K562 (cell line): ENCODE results near the gene METTL25B. TPM values are rescaled to one million over a fixed set of nuclear protein-coding genes. Genes with fewer than 3 reads are reported as not detected.

Experiments
- ATF7 ChIP-seq: fragments of 450-650 bp; IDR thresholded peaks from 2 replicates; pipeline ENCODE4 v1.7.1; 2014; ENCODE audit warnings: mild to moderate bottlenecking, moderate library complexity
- BCOR ChIP-seq: fragments of 450-650 bp; IDR thresholded peaks from 2 replicates; pipeline ENCODE4 v1.6.1; 2016
- GATAD2A ChIP-seq: fragments of 450-650 bp; IDR thresholded peaks from 2 replicates; pipeline ENCODE4 v1.6.1; 2017
- HCFC1 ChIP-seq: IDR thresholded peaks from 2 replicates; pipeline ENCODE4 v1.6.1; 2012; ENCODE audit warnings: low read depth, low read length, improper control_type of control experiment
- L3MBTL2 ChIP-seq: fragments of 450-650 bp; IDR thresholded peaks from 2 replicates; pipeline ENCODE4 v1.6.1; 2016; ENCODE audit warnings: mild to moderate bottlenecking, moderate library complexity
- MIER1 ChIP-seq: fragments of 450-650 bp; IDR thresholded peaks from 2 replicates; pipeline ENCODE4 v1.6.1; 2016; ENCODE audit warnings: antibody characterized with exemption, mild to moderate bottlenecking, low read depth
- NFE2L1 ChIP-seq: fragments of 450-650 bp; IDR thresholded peaks from 2 replicates; pipeline ENCODE4 v1.6.1; 2016; ENCODE audit warnings: missing genetic modification characterization, low read depth, mild to moderate bottlenecking, missing compliant biosample characterization, moderate library complexity, borderline replicate concordance
- PHB ChIP-seq: fragments of 250-450 bp; sonication (Bioruptor Pico); IDR thresholded peaks from 2 replicates; pipeline ENCODE4 v1.5.0; 2021
- PHB2 ChIP-seq: fragments of 450-650 bp; IDR thresholded peaks from 2 replicates; pipeline ENCODE4 v1.6.1; 2017; ENCODE audit warnings: low read depth
- PHTF2 ChIP-seq: fragments of 250-450 bp; sonication (Bioruptor Pico); IDR thresholded peaks from 2 replicates; pipeline ENCODE4 v1.5.0; 2021; ENCODE audit warnings: mild to moderate bottlenecking
- SAFB2 ChIP-seq: fragments of 200-400 bp; formaldehyde crosslinking; IDR thresholded peaks from 2 replicates; pipeline ENCODE4 v1.6.1; 2018; ENCODE audit warnings: borderline replicate concordance, low read length, low read depth, moderate library complexity; ENCODE audit not compliant: severe bottlenecking
- SMAD4 ChIP-seq: fragments of 250-450 bp; sonication (Bioruptor Pico); conservative IDR thresholded peaks from 2 replicates; pipeline ENCODE4 v1.8.0; 2021; ENCODE audit warnings: inconsistent platforms, mild to moderate bottlenecking, moderate library complexity
- SMC3 ChIP-seq: conservative IDR thresholded peaks from 2 replicates; pipeline ENCODE4 v1.6.1; 2011; ENCODE audit warnings: low read depth, low read length, improper control_type of control experiment; ENCODE audit not compliant: insufficient read depth
- TRIM24 ChIP-seq, 2 experiments: fragments of 450-650 bp; IDR thresholded peaks; 2 replicates each; pipeline ENCODE4 v1.6.1; 2016
- ZC3H4 ChIP-seq: sonication (generic); formaldehyde crosslinking; IDR thresholded peaks from 2 replicates; pipeline ENCODE4 v1.9.0; 2021; ENCODE audit warnings: missing genetic modification reagents, borderline replicate concordance
- ZNF431 ChIP-seq: sonication (generic); formaldehyde crosslinking; IDR thresholded peaks from 2 replicates; pipeline ENCODE4 v1.8.0; 2022; ENCODE audit warnings: mild to moderate bottlenecking, missing genetic modification reagents
- ZNF561 ChIP-seq: fragments of 450-650 bp; formaldehyde crosslinking; conservative IDR thresholded peaks from 2 replicates; pipeline ENCODE4 v1.4.0; 2020; ENCODE audit warnings: mild to moderate bottlenecking, moderate library complexity
- ZNF695 ChIP-seq: fragments of 450-650 bp; formaldehyde crosslinking; IDR thresholded peaks from 2 replicates; pipeline ENCODE4 v1.4.0; 2020; ENCODE audit warnings: mild to moderate bottlenecking, moderate library complexity
- ZNF696 ChIP-seq: fragments of 250-450 bp; sonication (Bioruptor Pico); conservative IDR thresholded peaks from 2 replicates; pipeline ENCODE4 v1.4.0; 2020; ENCODE audit warnings: mild to moderate bottlenecking, moderate library complexity
- polyA plus RNA-seq, 8 experiments: library from polyadenylated mRNA; depleted of rRNA in 4 of 8; stranded (reverse) in 5 of 8; unstranded in 3 of 8; fragments of >200 nt; fragmentation: Nextera tagmentation in 2 of 8; fragmentation: Illumina TruSeq in 1 of 8; extraction: Ambion mirVana in 2 of 8; extraction: Trizol in 1 of 8; gene quantifications; 2 replicates each; pipeline versions ENCODE4 v1.2.1 to v1.2.3, GENCODE V29; 2011 to 2014; ENCODE audit warnings: inconsistent platforms in 1 of 8, missing spikeins in 1 of 8
- total RNA-seq, 7 experiments: library from RNA; depleted of rRNA in 6 of 7; stranded (reverse); fragments of >200 nt in 6 of 7; fragmentation: Illumina TruSeq in 2 of 7; extraction: Trizol in 2 of 7; gene quantifications; 2 replicates each; pipeline versions ENCODE4 v1.2.1 to v1.2.3, GENCODE V29; 2011 to 2021; ENCODE audit warnings: low replicate concordance in 1 of 7
- TF ChIP-seq, protein P1 (sequence below): fragments of 450-650 bp; formaldehyde crosslinking; conservative IDR thresholded peaks from 2 replicates; pipeline ENCODE4 v1.4.0; 2022; ENCODE audit warnings: mild to moderate bottlenecking, missing genetic modification characterization
- TF ChIP-seq, protein P2 (sequence below): fragments of 450-650 bp; conservative IDR thresholded peaks from 2 replicates; pipeline ENCODE4 v1.6.1; 2016; ENCODE audit warnings: missing genetic modification characterization, low read depth, mild to moderate bottlenecking, control low read depth, missing compliant biosample characterization
- TF ChIP-seq, protein P3 (sequence below): fragments of 200-800 bp; sonication (Bioruptor generic); IDR thresholded peaks from 2 replicates; pipeline ENCODE4 v1.6.1; 2016; ENCODE audit warnings: missing genetic modification characterization, missing compliant biosample characterization

Gene METTL25B
- total and polyA plus RNA-seq, 9 of the 15 experiments (the other 6 are each of a cell fraction or from before 2014, with no cell fraction given): 7.7 to 48.3 (median 33.1) TPM

DNA sequence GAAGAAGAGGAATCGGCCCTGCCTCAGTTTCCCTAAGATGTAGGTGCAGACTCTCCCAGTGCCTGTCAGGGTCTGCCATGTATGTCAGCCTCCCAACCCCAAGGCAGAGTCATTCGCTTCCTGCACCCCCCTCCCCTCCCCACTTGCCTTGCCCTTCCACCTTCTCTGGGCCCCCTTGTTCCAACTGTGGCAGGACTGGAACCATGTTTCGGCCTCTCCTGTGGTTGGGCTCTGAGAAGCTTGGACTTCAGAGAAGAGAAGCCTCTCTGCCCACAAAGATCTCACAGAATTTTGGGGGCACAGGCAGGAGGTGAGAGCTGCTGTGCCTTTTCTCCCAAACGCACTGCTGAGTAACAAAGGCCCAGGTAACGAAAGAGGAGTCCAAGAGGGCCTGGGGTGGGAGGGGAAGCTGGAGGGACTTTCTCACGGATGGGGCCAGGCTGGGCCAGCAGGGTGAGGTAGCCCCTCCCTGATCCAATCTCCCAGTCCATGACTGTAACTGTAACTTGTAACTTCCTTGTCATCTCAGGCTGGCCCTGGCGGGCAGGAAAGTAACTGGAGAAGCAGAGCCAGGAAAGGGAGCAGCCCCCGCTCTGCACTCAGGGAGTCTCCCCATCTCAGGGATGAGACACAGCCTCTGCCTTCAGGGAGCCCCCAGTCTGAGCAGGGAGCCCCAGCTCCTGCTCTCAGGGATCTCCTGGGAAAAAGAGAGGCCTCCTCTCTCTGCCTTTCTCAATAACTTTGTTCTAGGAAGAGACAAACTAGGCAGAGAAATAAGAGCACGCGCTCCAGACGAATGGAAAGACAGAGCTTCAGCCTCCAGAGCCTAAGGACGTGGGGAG, 34.2 kb upstream of the METTL25B start (continued):
- no peak for TF ChIP-seq SMC3
- TF ChIP-seq MIER1: no peak
- TF ChIP-seq, protein P1, sequence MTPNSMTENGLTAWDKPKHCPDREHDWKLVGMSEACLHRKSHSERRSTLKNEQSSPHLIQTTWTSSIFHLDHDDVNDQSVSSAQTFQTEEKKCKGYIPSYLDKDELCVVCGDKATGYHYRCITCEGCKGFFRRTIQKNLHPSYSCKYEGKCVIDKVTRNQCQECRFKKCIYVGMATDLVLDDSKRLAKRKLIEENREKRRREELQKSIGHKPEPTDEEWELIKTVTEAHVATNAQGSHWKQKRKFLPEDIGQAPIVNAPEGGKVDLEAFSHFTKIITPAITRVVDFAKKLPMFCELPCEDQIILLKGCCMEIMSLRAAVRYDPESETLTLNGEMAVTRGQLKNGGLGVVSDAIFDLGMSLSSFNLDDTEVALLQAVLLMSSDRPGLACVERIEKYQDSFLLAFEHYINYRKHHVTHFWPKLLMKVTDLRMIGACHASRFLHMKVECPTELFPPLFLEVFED: peak; percentile 65; the same call in 1 of the 2 replicates
- no peak for TF ChIP-seq ZC3H4 (CRISPR knock-in tag)
- TF ChIP-seq PHTF2 (CRISPR knock-in tag): 0 out of 2 replicates have a peak, but pooled peaks have one; percentile 64
- TF ChIP-seq ZNF696: no peak
- TF ChIP-seq BCOR: peak; percentile 83
- peak; percentile 75 for TF ChIP-seq SMAD4 (CRISPR knock-in tag)
- TF ChIP-seq ZNF561 (CRISPR knock-in tag): no peak
- TF ChIP-seq ZNF431: no peak
- no peak for TF ChIP-seq SAFB2
- TF ChIP-seq ZNF695 (CRISPR knock-in tag): no peak
- TF ChIP-seq L3MBTL2: peak; percentile 24; the same call in 1 of the 2 replicates
- TF ChIP-seq TRIM24 (IDR thresholded peaks at IDR 0.05): peak in 1 of 2 experiments; percentile 80; a peak in 2 of 4 replicates
- TF ChIP-seq, protein P2, sequence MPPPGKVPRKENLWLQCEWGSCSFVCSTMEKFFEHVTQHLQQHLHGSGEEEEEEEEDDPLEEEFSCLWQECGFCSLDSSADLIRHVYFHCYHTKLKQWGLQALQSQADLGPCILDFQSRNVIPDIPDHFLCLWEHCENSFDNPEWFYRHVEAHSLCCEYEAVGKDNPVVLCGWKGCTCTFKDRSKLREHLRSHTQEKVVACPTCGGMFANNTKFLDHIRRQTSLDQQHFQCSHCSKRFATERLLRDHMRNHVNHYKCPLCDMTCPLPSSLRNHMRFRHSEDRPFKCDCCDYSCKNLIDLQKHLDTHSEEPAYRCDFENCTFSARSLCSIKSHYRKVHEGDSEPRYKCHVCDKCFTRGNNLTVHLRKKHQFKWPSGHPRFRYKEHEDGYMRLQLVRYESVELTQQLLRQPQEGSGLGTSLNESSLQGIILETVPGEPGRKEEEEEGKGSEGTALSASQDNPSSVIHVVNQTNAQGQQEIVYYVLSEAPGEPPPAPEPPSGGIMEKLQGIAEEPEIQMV (tag): peak; percentile 73
- peak; percentile 26; the same call in 1 of the 2 replicates for TF ChIP-seq NFE2L1
- peak; percentile 76 for TF ChIP-seq ATF7
- TF ChIP-seq PHB: no peak
- TF ChIP-seq GATAD2A: peak; percentile 66; the same call in 1 of the 2 replicates
- no peak for TF ChIP-seq HCFC1
- TF ChIP-seq PHB2: no peak
- TF ChIP-seq, protein P3, sequence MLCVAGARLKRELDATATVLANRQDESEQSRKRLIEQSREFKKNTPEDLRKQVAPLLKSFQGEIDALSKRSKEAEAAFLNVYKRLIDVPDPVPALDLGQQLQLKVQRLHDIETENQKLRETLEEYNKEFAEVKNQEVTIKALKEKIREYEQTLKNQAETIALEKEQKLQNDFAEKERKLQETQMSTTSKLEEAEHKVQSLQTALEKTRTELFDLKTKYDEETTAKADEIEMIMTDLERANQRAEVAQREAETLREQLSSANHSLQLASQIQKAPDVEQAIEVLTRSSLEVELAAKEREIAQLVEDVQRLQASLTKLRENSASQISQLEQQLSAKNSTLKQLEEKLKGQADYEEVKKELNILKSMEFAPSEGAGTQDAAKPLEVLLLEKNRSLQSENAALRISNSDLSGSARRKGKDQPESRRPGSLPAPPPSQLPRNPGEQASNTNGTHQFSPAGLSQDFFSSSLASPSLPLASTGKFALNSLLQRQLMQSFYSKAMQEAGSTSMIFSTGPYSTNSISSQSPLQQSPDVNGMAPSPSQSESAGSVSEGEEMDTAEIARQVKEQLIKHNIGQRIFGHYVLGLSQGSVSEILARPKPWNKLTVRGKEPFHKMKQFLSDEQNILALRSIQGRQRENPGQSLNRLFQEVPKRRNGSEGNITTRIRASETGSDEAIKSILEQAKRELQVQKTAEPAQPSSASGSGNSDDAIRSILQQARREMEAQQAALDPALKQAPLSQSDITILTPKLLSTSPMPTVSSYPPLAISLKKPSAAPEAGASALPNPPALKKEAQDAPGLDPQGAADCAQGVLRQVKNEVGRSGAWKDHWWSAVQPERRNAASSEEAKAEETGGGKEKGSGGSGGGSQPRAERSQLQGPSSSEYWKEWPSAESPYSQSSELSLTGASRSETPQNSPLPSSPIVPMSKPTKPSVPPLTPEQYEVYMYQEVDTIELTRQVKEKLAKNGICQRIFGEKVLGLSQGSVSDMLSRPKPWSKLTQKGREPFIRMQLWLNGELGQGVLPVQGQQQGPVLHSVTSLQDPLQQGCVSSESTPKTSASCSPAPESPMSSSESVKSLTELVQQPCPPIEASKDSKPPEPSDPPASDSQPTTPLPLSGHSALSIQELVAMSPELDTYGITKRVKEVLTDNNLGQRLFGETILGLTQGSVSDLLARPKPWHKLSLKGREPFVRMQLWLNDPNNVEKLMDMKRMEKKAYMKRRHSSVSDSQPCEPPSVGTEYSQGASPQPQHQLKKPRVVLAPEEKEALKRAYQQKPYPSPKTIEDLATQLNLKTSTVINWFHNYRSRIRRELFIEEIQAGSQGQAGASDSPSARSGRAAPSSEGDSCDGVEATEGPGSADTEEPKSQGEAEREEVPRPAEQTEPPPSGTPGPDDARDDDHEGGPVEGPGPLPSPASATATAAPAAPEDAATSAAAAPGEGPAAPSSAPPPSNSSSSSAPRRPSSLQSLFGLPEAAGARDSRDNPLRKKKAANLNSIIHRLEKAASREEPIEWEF (CRISPR knock-in tag): 0 out of 2 replicates have a peak, but pooled peaks have one; percentile 31
